HepG2 (cell line): ENCODE data around the gene METTL15. TPM values are rescaled to one million over a fixed set of nuclear protein-coding genes. Genes with fewer than 3 reads are reported as not detected.

ENCODE experiments used
- ATF5 ChIP-seq: sonication (generic); formaldehyde crosslinking; IDR thresholded peaks from 2 replicates; pipeline ENCODE4 v1.4.0; 2020; ENCODE audit warnings: mild to moderate bottlenecking, low read depth, missing genetic modification reagents
- FUBP1 ChIP-seq: sonication (generic); formaldehyde crosslinking; IDR thresholded peaks from 2 replicates; pipeline ENCODE4 v1.5.1; 2020; ENCODE audit warnings: missing genetic modification reagents, mild to moderate bottlenecking, borderline replicate concordance
- GPBP1L1 ChIP-seq: sonication (generic); formaldehyde crosslinking; IDR thresholded peaks from 2 replicates; pipeline ENCODE4 v1.5.0; 2020; ENCODE audit warnings: mild to moderate bottlenecking, missing genetic modification reagents
- GPN1 ChIP-seq: sonication (generic); formaldehyde crosslinking; IDR thresholded peaks from 2 replicates; pipeline ENCODE4 v1.5.1; 2020; ENCODE audit warnings: missing genetic modification reagents, borderline replicate concordance
- MBNL3 ChIP-seq: fragments of 250-450 bp; sonication (Bioruptor Pico); conservative IDR thresholded peaks from 2 replicates; pipeline ENCODE4 v1.8.0; 2022; ENCODE audit warnings: mild to moderate bottlenecking, inconsistent platforms
- ONECUT2 ChIP-seq: sonication (generic); formaldehyde crosslinking; IDR thresholded peaks from 2 replicates; pipeline ENCODE4 v1.4.0; 2020; ENCODE audit warnings: missing genetic modification reagents
- PHB2 ChIP-seq: fragments of 450-650 bp; IDR thresholded peaks from 2 replicates; pipeline ENCODE4 v1.6.1; 2018; ENCODE audit not compliant: partially characterized antibody
- RARG ChIP-seq: sonication (generic); formaldehyde crosslinking; IDR thresholded peaks from 2 replicates; pipeline ENCODE4 v1.4.0; 2020; ENCODE audit warnings: low read depth, mild to moderate bottlenecking, missing genetic modification reagents
- RBM22 ChIP-seq: fragments of 200-400 bp; formaldehyde crosslinking; optimal IDR thresholded peaks from 2 replicates; pipeline ENCODE3; 2017; ENCODE audit warnings: mild to moderate bottlenecking, low read length, moderate library complexity
- REXO4 ChIP-seq: sonication (generic); formaldehyde crosslinking; IDR thresholded peaks from 2 replicates; pipeline ENCODE4 v1.8.0; 2022; ENCODE audit warnings: missing genetic modification reagents, mild to moderate bottlenecking, borderline replicate concordance
- TCF7L2 ChIP-seq: IDR thresholded peaks from 2 replicates; pipeline ENCODE4 v1.6.1; 2011; ENCODE audit warnings: mild to moderate bottlenecking, low read depth, low read length, moderate library complexity
- TOE1 ChIP-seq: sonication (generic); formaldehyde crosslinking; IDR thresholded peaks from 2 replicates; pipeline ENCODE4 v1.4.0; 2020; ENCODE audit warnings: mild to moderate bottlenecking, missing genetic modification reagents
- TOPORS ChIP-seq: sonication (generic); formaldehyde crosslinking; IDR thresholded peaks from 2 replicates; pipeline ENCODE4 v1.8.0; 2023; ENCODE audit warnings: mild to moderate bottlenecking, missing genetic modification reagents
- ZBTB8A ChIP-seq: sonication (generic); formaldehyde crosslinking; IDR thresholded peaks from 2 replicates; pipeline ENCODE4 v1.4.0; 2020; ENCODE audit warnings: mild to moderate bottlenecking, low read depth, missing genetic modification reagents, borderline replicate concordance
- ZFAT ChIP-seq: sonication (generic); formaldehyde crosslinking; conservative IDR thresholded peaks from 2 replicates; pipeline ENCODE4 v1.8.1; 2023; ENCODE audit warnings: missing genetic modification reagents, inconsistent platforms
- ZFP91 ChIP-seq: sonication (generic); formaldehyde crosslinking; IDR thresholded peaks from 2 replicates; pipeline ENCODE4 v1.9.0; 2022; ENCODE audit warnings: missing genetic modification reagents, mild to moderate bottlenecking, borderline replicate concordance
- ZMAT5 ChIP-seq: sonication (generic); formaldehyde crosslinking; IDR thresholded peaks from 2 replicates; pipeline ENCODE4 v1.5.0; 2020; ENCODE audit warnings: mild to moderate bottlenecking, low read depth, missing genetic modification reagents, borderline replicate concordance
- ZNF280D ChIP-seq: sonication (generic); formaldehyde crosslinking; IDR thresholded peaks from 2 replicates; pipeline ENCODE4 v1.5.1; 2020; ENCODE audit warnings: mild to moderate bottlenecking, missing genetic modification reagents
- ZNF3 ChIP-seq: IDR thresholded peaks from 2 replicates; pipeline ENCODE4 v1.7.0; 2017; ENCODE audit warnings: inconsistent platforms
- ZNF451 ChIP-seq: sonication (generic); formaldehyde crosslinking; IDR thresholded peaks from 2 replicates; pipeline ENCODE4 v1.5.0; 2020; ENCODE audit warnings: mild to moderate bottlenecking, missing genetic modification reagents
- polyA plus RNA-seq, 8 experiments: library from polyadenylated mRNA; depleted of rRNA in 3 of 8; stranded (reverse) in 7 of 8; unstranded in 1 of 8; fragments of >200 nt; fragmentation: Illumina TruSeq in 4 of 8; extraction: Trizol in 4 of 8; gene quantifications; 2 replicates each; pipeline versions ENCODE4 v1.2.1 to v1.2.3, GENCODE V29; 2011 to 2016; ENCODE audit warnings: low read depth in 4 of 8, missing spikeins in 1 of 8, mixed read lengths in 1 of 8; ENCODE audit not compliant: insufficient read depth in 1 of 8
- total RNA-seq, 5 experiments: library from RNA; depleted of rRNA; stranded (reverse); fragments of >200 nt; fragmentation: Illumina TruSeq; extraction: Trizol; gene quantifications; 2 replicates each; pipeline ENCODE4 v1.2.3, GENCODE V29; 2016; ENCODE audit warnings: low read depth in 1 of 5

Gene METTL15
- total and polyA plus RNA-seq, 2 of the 13 experiments (the other 11 are each of a cell fraction or from before 2014, with no cell fraction given): 6.5 to 14.0 TPM

GRCh38 chr11:28110108-28110820 lies 2.1 kb downstream of the METTL15 start (continued):
- TF ChIP-seq GPBP1L1 (CRISPR knock-in tag): no peak
- no peak for TF ChIP-seq RARG (CRISPR knock-in tag)
- TF ChIP-seq TCF7L2: no peak
- TF ChIP-seq ZNF3 (CRISPR knock-in tag): no peak
- peak; percentile 90 for TF ChIP-seq RBM22
- no peak for TF ChIP-seq ATF5 (CRISPR knock-in tag)
- peak; percentile 92 for TF ChIP-seq ZFP91 (CRISPR knock-in tag)
- TF ChIP-seq REXO4: no peak
- TF ChIP-seq ZFAT: peak; percentile 79
- TF ChIP-seq ZMAT5 (CRISPR knock-in tag): no peak
- TF ChIP-seq MBNL3 (CRISPR knock-in tag): no peak
- TF ChIP-seq ZBTB8A: no peak
- no peak for TF ChIP-seq PHB2
- TF ChIP-seq ZNF451 (CRISPR knock-in tag): peak; percentile 93
- peak; percentile 57; the same call in 1 of the 2 replicates for TF ChIP-seq ONECUT2 (CRISPR knock-in tag)
- TF ChIP-seq GPN1 (CRISPR knock-in tag): no peak
- peak; percentile 45; the same call in 1 of the 2 replicates for TF ChIP-seq TOPORS
- peak; percentile 62; the same call in 1 of the 2 replicates for TF ChIP-seq ZNF280D
- peak; percentile 82; the same call in 1 of the 2 replicates for TF ChIP-seq TOE1 (CRISPR knock-in tag)
- no peak for TF ChIP-seq FUBP1
